SK-N-SH treated with all-trans-retinoic acid at 6 μM for 48 hours (cell line): ENCODE data around the gene CYLD.

Source experiments
- ATAC-seq: fragments of 200-7000 bp; cut with Tn5 transposase; 3 replicates; pipeline ENCODE4 v1.9.1; 2020; ENCODE audit warnings: mild to moderate bottlenecking, moderate library complexity
- BACH2 ChIP-seq: fragments of 250-450 bp; sonication (Bioruptor Pico); IDR thresholded peaks from 2 replicates; pipeline ENCODE4 v1.9.0; 2021; ENCODE audit warnings: mild to moderate bottlenecking, borderline replicate concordance
- ESRRG ChIP-seq: fragments of 250-450 bp; sonication (Bioruptor Pico); IDR thresholded peaks from 2 replicates; pipeline ENCODE4 v1.6.1; 2021; ENCODE audit warnings: mild to moderate bottlenecking
- GLIS3 ChIP-seq: fragments of 250-450 bp; sonication (Bioruptor Pico); IDR thresholded peaks from 2 replicates; pipeline ENCODE4 v1.5.0; 2020; ENCODE audit warnings: mild to moderate bottlenecking, moderate library complexity
- OSR1 ChIP-seq: fragments of 250-450 bp; sonication (Bioruptor Pico); IDR thresholded peaks from 2 replicates; pipeline ENCODE4 v1.8.0; 2022; ENCODE audit warnings: moderate library complexity, mild to moderate bottlenecking, inconsistent platforms
- PPARA ChIP-seq: fragments of 250-450 bp; sonication (Bioruptor Pico); IDR thresholded peaks from 2 replicates; pipeline ENCODE4 v1.5.0; 2020; ENCODE audit warnings: mild to moderate bottlenecking, borderline replicate concordance
- RARB ChIP-seq: fragments of 250-450 bp; sonication (Bioruptor Pico); IDR thresholded peaks from 2 replicates; pipeline ENCODE4 v1.8.0; 2021; ENCODE audit warnings: mild to moderate bottlenecking, moderate library complexity
- SNAI2 ChIP-seq: fragments of 250-450 bp; sonication (Bioruptor Pico); IDR thresholded peaks from 2 replicates; pipeline ENCODE4 v1.5.0; 2020; ENCODE audit warnings: mild to moderate bottlenecking, moderate library complexity
- TCF4 ChIP-seq: fragments of 250-450 bp; sonication (Bioruptor Pico); IDR thresholded peaks from 2 replicates; pipeline ENCODE4 v1.8.0; 2021; ENCODE audit warnings: mild to moderate bottlenecking, moderate library complexity, borderline replicate concordance
- ZFP3 ChIP-seq: fragments of 250-450 bp; sonication (Bioruptor Pico); IDR thresholded peaks from 2 replicates; pipeline ENCODE4 v1.5.0; 2020; ENCODE audit warnings: mild to moderate bottlenecking, moderate library complexity
- ZFP30 ChIP-seq: fragments of 450-650 bp; formaldehyde crosslinking; IDR thresholded peaks from 2 replicates; pipeline ENCODE4 v1.5.0; 2022; ENCODE audit warnings: mild to moderate bottlenecking, moderate library complexity
- ZNF565 ChIP-seq: fragments of 450-650 bp; formaldehyde crosslinking; conservative IDR thresholded peaks from 2 replicates; pipeline ENCODE4 v1.5.0; 2020; ENCODE audit warnings: low read depth, mild to moderate bottlenecking, moderate library complexity
- ZNF70 ChIP-seq: fragments of 450-650 bp; formaldehyde crosslinking; IDR thresholded peaks from 2 replicates; pipeline ENCODE4 v1.5.0; 2020; ENCODE audit warnings: mild to moderate bottlenecking, moderate library complexity
- ZNF8 ChIP-seq: fragments of 450-650 bp; formaldehyde crosslinking; IDR thresholded peaks from 2 replicates; pipeline ENCODE4 v1.5.0; 2020; ENCODE audit warnings: mild to moderate bottlenecking, moderate library complexity
- TF ChIP-seq, protein P1 (sequence below): fragments of 250-450 bp; sonication (Bioruptor Pico); IDR thresholded peaks from 2 replicates; pipeline ENCODE4 v1.8.0; 2021; ENCODE audit warnings: low read depth, mild to moderate bottlenecking, moderate library complexity, borderline replicate concordance
- TF ChIP-seq, protein P2 (sequence below): fragments of 250-450 bp; sonication (Bioruptor Pico); IDR thresholded peaks from 2 replicates; pipeline ENCODE4 v1.5.1; 2021; ENCODE audit warnings: mild to moderate bottlenecking, moderate library complexity
- TF ChIP-seq, protein P3 (sequence below): fragments of 250-450 bp; sonication (Bioruptor Pico); IDR thresholded peaks from 2 replicates; pipeline ENCODE4 v1.5.0; 2020; ENCODE audit warnings: mild to moderate bottlenecking, moderate library complexity
- TF ChIP-seq, protein P4 (sequence below): fragments of 250-450 bp; sonication (Bioruptor Pico); IDR thresholded peaks from 2 replicates; pipeline ENCODE4 v1.5.1; 2020; ENCODE audit warnings: low read depth, mild to moderate bottlenecking, moderate library complexity

The CYLD gene

DNA sequence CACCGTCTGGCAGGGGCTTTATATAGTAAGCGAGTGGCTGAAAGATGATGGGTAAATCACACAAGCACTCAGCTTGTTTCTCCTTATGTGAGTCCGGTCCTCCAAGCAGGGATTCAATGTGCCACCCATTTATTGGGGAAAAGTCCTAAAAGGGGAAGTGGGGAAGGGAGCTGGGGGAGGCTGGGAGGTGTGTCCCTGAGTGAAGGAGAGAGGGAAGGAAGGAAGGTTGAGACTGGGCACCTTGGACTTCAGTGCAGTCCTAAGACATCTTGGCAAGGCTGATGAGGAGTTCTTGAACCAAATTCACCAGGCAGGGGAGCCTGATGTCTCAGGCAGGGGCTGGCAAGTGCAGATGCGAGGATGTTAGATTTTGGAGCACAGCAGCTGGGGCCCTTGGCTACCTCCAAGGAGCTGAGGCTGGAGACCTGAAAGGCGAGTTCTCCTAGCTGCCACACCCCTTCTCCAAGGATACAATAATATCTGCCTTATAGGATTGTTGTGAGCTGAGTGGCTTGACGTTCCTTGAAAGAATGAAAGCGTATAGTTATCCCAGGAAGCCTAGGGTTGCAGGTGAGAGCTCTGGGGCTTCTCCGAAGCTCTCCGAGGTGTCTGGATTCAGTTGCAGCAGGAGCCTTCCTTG is 23.0 kb upstream of the CYLD start (continued):
- TF ChIP-seq ZFP30 = no peak
- TF ChIP-seq, protein P1, sequence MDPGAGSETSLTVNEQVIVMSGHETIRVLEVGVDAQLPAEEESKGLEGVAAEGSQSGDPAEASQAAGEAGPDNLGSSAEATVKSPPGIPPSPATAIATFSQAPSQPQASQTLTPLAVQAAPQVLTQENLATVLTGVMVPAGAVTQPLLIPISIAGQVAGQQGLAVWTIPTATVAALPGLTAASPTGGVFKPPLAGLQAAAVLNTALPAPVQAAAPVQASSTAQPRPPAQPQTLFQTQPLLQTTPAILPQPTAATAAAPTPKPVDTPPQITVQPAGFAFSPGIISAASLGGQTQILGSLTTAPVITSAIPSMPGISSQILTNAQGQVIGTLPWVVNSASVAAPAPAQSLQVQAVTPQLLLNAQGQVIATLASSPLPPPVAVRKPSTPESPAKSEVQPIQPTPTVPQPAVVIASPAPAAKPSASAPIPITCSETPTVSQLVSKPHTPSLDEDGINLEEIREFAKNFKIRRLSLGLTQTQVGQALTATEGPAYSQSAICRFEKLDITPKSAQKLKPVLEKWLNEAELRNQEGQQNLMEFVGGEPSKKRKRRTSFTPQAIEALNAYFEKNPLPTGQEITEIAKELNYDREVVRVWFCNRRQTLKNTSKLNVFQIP (CRISPR knock-in tag) = no peak
- TF ChIP-seq SNAI2 (CRISPR knock-in tag) = no peak

DNA sequence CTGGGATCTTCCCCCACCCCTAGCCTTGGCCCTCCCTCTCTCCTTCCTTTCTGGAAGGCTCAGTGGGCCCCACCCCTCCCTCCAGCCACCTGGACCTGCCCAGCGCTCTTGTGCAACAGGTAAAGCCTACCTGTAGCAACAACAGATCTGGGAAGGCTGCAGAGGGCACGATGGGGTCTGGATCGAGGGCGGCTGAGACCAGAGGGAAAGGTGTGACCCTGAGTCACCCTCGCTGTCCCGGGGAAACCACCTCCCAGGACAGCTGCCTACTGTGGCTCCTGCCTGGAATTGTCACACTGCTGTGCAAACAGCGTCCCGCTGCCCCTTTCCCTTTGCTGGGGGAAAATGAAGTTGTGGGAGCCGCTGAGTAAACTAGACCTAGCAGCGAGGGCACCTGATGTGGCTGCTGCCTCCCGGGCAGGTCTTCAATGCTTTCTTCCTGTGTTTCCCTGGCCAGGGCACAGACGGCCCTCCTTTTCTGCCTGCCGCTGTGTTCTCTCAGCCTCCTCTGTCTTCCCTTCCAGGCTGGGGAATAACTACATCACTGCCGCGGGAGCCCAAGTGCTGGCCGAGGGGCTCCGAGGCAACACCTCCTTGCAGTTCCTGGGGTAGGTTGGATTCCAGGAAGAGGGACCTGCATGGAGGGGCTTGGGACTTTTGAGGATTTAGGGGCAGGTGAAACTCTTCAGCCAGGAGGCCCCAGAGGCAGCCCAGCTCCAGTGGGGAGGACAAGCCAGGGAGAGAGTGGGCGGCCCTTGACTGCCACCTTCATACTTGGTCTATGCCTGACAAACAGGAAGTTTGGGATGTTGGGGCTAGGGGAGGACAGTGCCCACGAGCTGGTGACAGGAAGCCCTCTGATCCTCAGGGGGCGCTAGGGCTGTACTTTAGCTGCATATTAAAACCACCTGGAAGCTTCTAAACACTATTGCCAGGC is 22.2 kb upstream of the CYLD start:
- no peak for ATAC-seq
- TF ChIP-seq ESRRG (CRISPR knock-in tag) (no peak), ZNF70 (CRISPR knock-in tag) (no peak), RARB (CRISPR knock-in tag) (no peak)
- TF ChIP-seq, protein P2, sequence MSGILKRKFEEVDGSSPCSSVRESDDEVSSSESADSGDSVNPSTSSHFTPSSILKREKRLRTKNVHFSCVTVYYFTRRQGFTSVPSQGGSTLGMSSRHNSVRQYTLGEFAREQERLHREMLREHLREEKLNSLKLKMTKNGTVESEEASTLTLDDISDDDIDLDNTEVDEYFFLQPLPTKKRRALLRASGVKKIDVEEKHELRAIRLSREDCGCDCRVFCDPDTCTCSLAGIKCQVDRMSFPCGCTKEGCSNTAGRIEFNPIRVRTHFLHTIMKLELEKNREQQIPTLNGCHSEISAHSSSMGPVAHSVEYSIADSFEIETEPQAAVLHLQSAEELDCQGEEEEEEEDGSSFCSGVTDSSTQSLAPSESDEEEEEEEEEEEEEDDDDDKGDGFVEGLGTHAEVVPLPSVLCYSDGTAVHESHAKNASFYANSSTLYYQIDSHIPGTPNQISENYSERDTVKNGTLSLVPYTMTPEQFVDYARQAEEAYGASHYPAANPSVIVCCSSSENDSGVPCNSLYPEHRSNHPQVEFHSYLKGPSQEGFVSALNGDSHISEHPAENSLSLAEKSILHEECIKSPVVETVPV (CRISPR knock-in tag) = no peak

DNA sequence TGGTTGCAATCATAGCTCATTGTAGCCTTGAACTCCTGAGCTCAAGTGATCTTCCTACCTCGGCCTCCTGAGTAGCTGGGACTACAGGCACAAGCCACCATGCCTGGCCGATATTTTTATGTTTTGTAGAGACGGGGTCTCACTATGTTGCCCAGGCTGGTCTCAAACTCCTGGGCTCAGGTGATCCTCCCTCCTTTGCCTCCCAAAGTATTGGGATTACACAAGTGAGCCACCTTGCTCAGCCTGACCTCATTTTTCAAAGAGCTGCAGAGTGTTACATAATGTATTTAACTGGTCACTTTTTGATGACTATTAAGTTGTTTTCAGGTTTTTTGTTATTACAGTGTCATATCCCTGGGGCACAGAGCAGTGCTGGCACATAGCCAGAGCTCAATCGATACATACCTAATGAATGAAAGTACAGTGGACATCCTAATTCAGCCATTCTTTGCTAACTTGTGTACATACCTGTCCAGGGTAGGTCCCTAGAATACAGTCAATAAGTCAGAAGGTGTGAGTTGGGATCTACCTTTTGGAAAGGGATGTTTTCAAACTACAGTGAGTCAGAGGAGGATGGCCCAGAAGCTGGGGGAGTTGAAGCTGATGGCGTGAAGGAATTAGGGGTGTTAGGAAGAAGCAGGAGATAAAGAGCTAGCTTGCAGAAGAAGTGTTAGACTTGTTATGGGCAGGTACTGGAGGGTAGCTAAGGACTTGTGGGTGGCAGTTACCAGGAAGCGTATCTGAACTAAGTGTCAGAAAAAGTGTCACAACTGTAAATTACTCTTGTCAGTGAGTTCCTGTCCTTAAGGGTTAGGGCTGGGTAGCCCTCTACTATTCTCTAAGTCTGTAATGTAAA is 20.1 kb upstream of the CYLD start:
- TF ChIP-seq ZNF8 (no peak), TCF4 (CRISPR knock-in tag) (no peak), ZFP3 (CRISPR knock-in tag) (no peak), SNAI2 (CRISPR knock-in tag) (no peak), OSR1 (CRISPR knock-in tag) (no peak), GLIS3 (CRISPR knock-in tag) (no peak), ZNF70 (CRISPR knock-in tag) (no peak), PPARA (CRISPR knock-in tag) (no peak), ESRRG (CRISPR knock-in tag) (no peak), ZFP30 (no peak), BACH2 (CRISPR knock-in tag) (no peak), RARB (CRISPR knock-in tag) (no peak), ZNF565 (no peak)
- TF ChIP-seq, protein P2 (CRISPR knock-in tag) = no peak
- TF ChIP-seq, protein P3, sequence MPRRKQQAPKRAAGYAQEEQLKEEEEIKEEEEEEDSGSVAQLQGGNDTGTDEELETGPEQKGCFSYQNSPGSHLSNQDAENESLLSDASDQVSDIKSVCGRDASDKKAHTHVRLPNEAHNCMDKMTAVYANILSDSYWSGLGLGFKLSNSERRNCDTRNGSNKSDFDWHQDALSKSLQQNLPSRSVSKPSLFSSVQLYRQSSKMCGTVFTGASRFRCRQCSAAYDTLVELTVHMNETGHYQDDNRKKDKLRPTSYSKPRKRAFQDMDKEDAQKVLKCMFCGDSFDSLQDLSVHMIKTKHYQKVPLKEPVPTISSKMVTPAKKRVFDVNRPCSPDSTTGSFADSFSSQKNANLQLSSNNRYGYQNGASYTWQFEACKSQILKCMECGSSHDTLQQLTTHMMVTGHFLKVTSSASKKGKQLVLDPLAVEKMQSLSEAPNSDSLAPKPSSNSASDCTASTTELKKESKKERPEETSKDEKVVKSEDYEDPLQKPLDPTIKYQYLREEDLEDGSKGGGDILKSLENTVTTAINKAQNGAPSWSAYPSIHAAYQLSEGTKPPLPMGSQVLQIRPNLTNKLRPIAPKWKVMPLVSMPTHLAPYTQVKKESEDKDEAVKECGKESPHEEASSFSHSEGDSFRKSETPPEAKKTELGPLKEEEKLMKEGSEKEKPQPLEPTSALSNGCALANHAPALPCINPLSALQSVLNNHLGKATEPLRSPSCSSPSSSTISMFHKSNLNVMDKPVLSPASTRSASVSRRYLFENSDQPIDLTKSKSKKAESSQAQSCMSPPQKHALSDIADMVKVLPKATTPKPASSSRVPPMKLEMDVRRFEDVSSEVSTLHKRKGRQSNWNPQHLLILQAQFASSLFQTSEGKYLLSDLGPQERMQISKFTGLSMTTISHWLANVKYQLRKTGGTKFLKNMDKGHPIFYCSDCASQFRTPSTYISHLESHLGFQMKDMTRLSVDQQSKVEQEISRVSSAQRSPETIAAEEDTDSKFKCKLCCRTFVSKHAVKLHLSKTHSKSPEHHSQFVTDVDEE (CRISPR knock-in tag) = no peak
- TF ChIP-seq, protein P4, sequence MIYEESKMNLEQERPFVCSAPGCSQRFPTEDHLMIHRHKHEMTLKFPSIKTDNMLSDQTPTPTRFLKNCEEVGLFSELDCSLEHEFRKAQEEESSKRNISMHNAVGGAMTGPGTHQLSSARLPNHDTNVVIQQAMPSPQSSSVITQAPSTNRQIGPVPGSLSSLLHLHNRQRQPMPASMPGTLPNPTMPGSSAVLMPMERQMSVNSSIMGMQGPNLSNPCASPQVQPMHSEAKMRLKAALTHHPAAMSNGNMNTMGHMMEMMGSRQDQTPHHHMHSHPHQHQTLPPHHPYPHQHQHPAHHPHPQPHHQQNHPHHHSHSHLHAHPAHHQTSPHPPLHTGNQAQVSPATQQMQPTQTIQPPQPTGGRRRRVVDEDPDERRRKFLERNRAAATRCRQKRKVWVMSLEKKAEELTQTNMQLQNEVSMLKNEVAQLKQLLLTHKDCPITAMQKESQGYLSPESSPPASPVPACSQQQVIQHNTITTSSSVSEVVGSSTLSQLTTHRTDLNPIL = no peak
- ATAC-seq = no peak
